Activated naive CD8-positive, alpha-beta T cell (primary cell): ENCODE data around the gene GNB1.
"Not testable (repeated sequence)": the region's sequence is repeated elsewhere in the genome, so short reads cannot be mapped to it uniquely, and the experiment has no call there.

Source experiments
- H3K27ac Mint-ChIP-seq: one replicate; pipeline ENCODE4 v1.8.0; 2021; ENCODE audit warnings: mixed read lengths
- H3K27me3 Mint-ChIP-seq: one replicate; pipeline ENCODE4 v1.8.0; 2021; ENCODE audit warnings: mixed read lengths
- H3K36me3 Mint-ChIP-seq: one replicate; pipeline ENCODE4 v1.8.0; 2021; ENCODE audit warnings: mixed read lengths
- H3K4me1 Mint-ChIP-seq: one replicate; pipeline ENCODE4 v1.8.0; 2021; ENCODE audit warnings: low read depth, mixed read lengths
- H3K4me3 Mint-ChIP-seq: one replicate; pipeline ENCODE4 v1.8.0; 2021; ENCODE audit warnings: mild to moderate bottlenecking, mixed read lengths
- H3K9me3 Mint-ChIP-seq: one replicate; pipeline ENCODE4 v1.8.0; 2021; ENCODE audit warnings: low read depth, mixed read lengths

GNB1 gene

GRCh38 chr1:1758692-1759455 lies 132.0 kb downstream of the GNB1 start:
- Mint-ChIP-seq H3K27ac (no peak overlapping the region), H3K27me3 (no peaks in the 10 kb centered on the region), H3K4me1 (no peaks in the 10 kb centered on the region), H3K4me3 (no peak overlapping the region), H3K36me3 (no peaks in the 10 kb centered on the region), H3K9me3 (no peaks in the 10 kb centered on the region)

GRCh38 chr1:1758059-1758621 lies 132.7 kb downstream of the GNB1 start:
- H3K27ac Mint-ChIP-seq: no peak overlapping the region
- H3K4me3 Mint-ChIP-seq: no peak overlapping the region
- no peaks in the 10 kb centered on the region for H3K27me3 Mint-ChIP-seq
- no peaks in the 10 kb centered on the region for H3K4me1 Mint-ChIP-seq
- H3K36me3 Mint-ChIP-seq: no peaks in the 10 kb centered on the region
- H3K9me3 Mint-ChIP-seq: no peaks in the 10 kb centered on the region

- Mint-ChIP-seq H3K9me3 (no peaks in the 10 kb centered on the region), H3K36me3 (no peaks in the 10 kb centered on the region), H3K4me1 (no peaks in the 10 kb centered on the region)
These were observed 133.3 kb downstream of the GNB1 start for GRCh38 chr1:1757422-1758058.

GRCh38 chr1:1756661-1757421 lies 134.0 kb downstream of the GNB1 start:
- H3K4me3 Mint-ChIP-seq: no peak overlapping the region
- H3K36me3 Mint-ChIP-seq: no peaks in the 10 kb centered on the region
- H3K4me1 Mint-ChIP-seq: no peaks in the 10 kb centered on the region
- no peaks in the 10 kb centered on the region for H3K27me3 Mint-ChIP-seq
- no peaks in the 10 kb centered on the region for H3K9me3 Mint-ChIP-seq
- H3K27ac Mint-ChIP-seq: no peak overlapping the region

More at GRCh38 chr1:1757422-1758058, 133.3 kb downstream of the GNB1 start:
- Mint-ChIP-seq H3K27me3 (no peaks in the 10 kb centered on the region), H3K4me3 (no peak overlapping the region), H3K27ac (no peak overlapping the region)

- H3K4me1 Mint-ChIP-seq: no peaks in the 10 kb centered on the region
- no peaks in the 10 kb centered on the region for H3K27me3 Mint-ChIP-seq
- H3K36me3 Mint-ChIP-seq: no peaks in the 10 kb centered on the region
- no peak overlapping the region for H3K4me3 Mint-ChIP-seq
- no peak overlapping the region for H3K27ac Mint-ChIP-seq
- no peaks in the 10 kb centered on the region for H3K9me3 Mint-ChIP-seq
These were observed 135.0 kb downstream of the GNB1 start for GRCh38 chr1:1755852-1756251.

- H3K4me3 Mint-ChIP-seq: no peak overlapping the region
- H3K27ac Mint-ChIP-seq: no peak overlapping the region
- no peaks in the 10 kb centered on the region for H3K9me3 Mint-ChIP-seq
- no peaks in the 10 kb centered on the region for H3K4me1 Mint-ChIP-seq
- H3K36me3 Mint-ChIP-seq: no peaks in the 10 kb centered on the region
- H3K27me3 Mint-ChIP-seq: no peaks in the 10 kb centered on the region
These were observed 135.5 kb downstream of the GNB1 start for GRCh38 chr1:1755426-1755825.

GRCh38 chr1:1754051-1754815 lies 136.7 kb downstream of the GNB1 start:
- Mint-ChIP-seq H3K27me3 (no peaks in the 10 kb centered on the region), H3K27ac (no peak overlapping the region), H3K36me3 (no peaks in the 10 kb centered on the region), H3K9me3 (no peaks in the 10 kb centered on the region), H3K4me3 (no peak overlapping the region), H3K4me1 (no peaks in the 10 kb centered on the region)

- H3K27me3 Mint-ChIP-seq: no peaks in the 10 kb centered on the region
- H3K9me3 Mint-ChIP-seq: no peaks in the 10 kb centered on the region
- no peaks in the 10 kb centered on the region for H3K4me1 Mint-ChIP-seq
- H3K36me3 Mint-ChIP-seq: no peaks in the 10 kb centered on the region
- H3K27ac Mint-ChIP-seq: no peak overlapping the region
- no peak overlapping the region for H3K4me3 Mint-ChIP-seq
These were observed 137.3 kb downstream of the GNB1 start for GRCh38 chr1:1753607-1754005.

- no peak overlapping the region for H3K4me3 Mint-ChIP-seq
- H3K27ac Mint-ChIP-seq: no peak overlapping the region
- H3K27me3 Mint-ChIP-seq: no peaks in the 10 kb centered on the region
- H3K9me3 Mint-ChIP-seq: no peaks in the 10 kb centered on the region
- H3K36me3 Mint-ChIP-seq: no peaks in the 10 kb centered on the region
- peaks cover 2% of the 10 kb centered on the region for H3K4me1 Mint-ChIP-seq
These were observed 138.0 kb downstream of the GNB1 start for GRCh38 chr1:1752636-1753606.

GRCh38 chr1:1752190-1752589 lies 138.7 kb downstream of the GNB1 start:
- H3K36me3 Mint-ChIP-seq: no peaks in the 10 kb centered on the region
- no peaks in the 10 kb centered on the region for H3K27me3 Mint-ChIP-seq
- H3K4me3 Mint-ChIP-seq: no peak overlapping the region
- no peak overlapping the region for H3K27ac Mint-ChIP-seq
- H3K4me1 Mint-ChIP-seq: peaks cover 2% of the 10 kb centered on the region
- H3K9me3 Mint-ChIP-seq: no peaks in the 10 kb centered on the region

GRCh38 chr1:1749941-1750340 lies 140.9 kb downstream of the GNB1 start:
- H3K27me3 Mint-ChIP-seq, H3K9me3 Mint-ChIP-seq, H3K4me3 Mint-ChIP-seq, H3K4me1 Mint-ChIP-seq, H3K36me3 Mint-ChIP-seq, H3K27ac Mint-ChIP-seq: not testable (repeated sequence)

- no peaks in the 10 kb centered on the region for H3K27me3 Mint-ChIP-seq
- H3K27ac Mint-ChIP-seq: no peak overlapping the region
- peaks cover 2% of the 10 kb centered on the region for H3K4me1 Mint-ChIP-seq
- H3K4me3 Mint-ChIP-seq: no peak overlapping the region
- no peaks in the 10 kb centered on the region for H3K36me3 Mint-ChIP-seq
- no peaks in the 10 kb centered on the region for H3K9me3 Mint-ChIP-seq
These were observed 142.1 kb downstream of the GNB1 start for GRCh38 chr1:1748686-1749321.

GRCh38 chr1:1746566-1746909 lies 144.3 kb downstream of the GNB1 start:
- not testable (repeated sequence) for H3K36me3 Mint-ChIP-seq, H3K9me3 Mint-ChIP-seq, H3K27ac Mint-ChIP-seq, H3K27me3 Mint-ChIP-seq, H3K4me1 Mint-ChIP-seq
- peak overlapping the region; percentile 76 for H3K4me3 Mint-ChIP-seq
